HAP-1 (cell line): Measurements from ENCODE around the gene CALHM3.
A peak's percentile ranks its signal among the peaks of the same experiment; 100 is the strongest.

Experiments
- DNase-seq, 2 experiments: peaks; one replicate each; pipeline ENCODE4 v3.0.0-alpha.2; 2016 to 2020; ENCODE audit warnings: low spot score in 2 of 2
- H3K27me3 ChIP-seq: fragments of 250-450 bp; sonication (Bioruptor Pico); 2 replicates; pipeline ENCODE4 v1.5.1; 2020; ENCODE audit warnings: low read depth, mild to moderate bottlenecking, moderate library complexity
- H3K36me3 ChIP-seq: fragments of 250-450 bp; sonication (Bioruptor Pico); replicated peaks from 2 replicates; pipeline ENCODE4 v1.5.1; 2020; ENCODE audit warnings: mild to moderate bottlenecking
- H3K4me1 ChIP-seq: fragments of 250-450 bp; sonication (Bioruptor Pico); 2 replicates; pipeline ENCODE4 v1.5.1; 2020; ENCODE audit warnings: mild to moderate bottlenecking
- H3K4me3 ChIP-seq: fragments of 250-450 bp; sonication (Bioruptor Pico); 2 replicates; pipeline ENCODE4 v1.5.1; 2020; ENCODE audit warnings: mild to moderate bottlenecking, moderate library complexity
- H3K9me3 ChIP-seq: fragments of 250-450 bp; sonication (Bioruptor Pico); 2 replicates; pipeline ENCODE4 v1.5.1; 2020; ENCODE audit warnings: mild to moderate bottlenecking, moderate library complexity
- in situ Hi-C: fragments of 300-500 bp; cut with MboI; formaldehyde crosslinking; loops from 3 replicates; pipeline ENCODE4 v1.14.3; 2020; ENCODE audit warnings: low sequenced_read_pairs, inconsistent platforms, mixed read lengths

The CALHM3 gene

DNA sequence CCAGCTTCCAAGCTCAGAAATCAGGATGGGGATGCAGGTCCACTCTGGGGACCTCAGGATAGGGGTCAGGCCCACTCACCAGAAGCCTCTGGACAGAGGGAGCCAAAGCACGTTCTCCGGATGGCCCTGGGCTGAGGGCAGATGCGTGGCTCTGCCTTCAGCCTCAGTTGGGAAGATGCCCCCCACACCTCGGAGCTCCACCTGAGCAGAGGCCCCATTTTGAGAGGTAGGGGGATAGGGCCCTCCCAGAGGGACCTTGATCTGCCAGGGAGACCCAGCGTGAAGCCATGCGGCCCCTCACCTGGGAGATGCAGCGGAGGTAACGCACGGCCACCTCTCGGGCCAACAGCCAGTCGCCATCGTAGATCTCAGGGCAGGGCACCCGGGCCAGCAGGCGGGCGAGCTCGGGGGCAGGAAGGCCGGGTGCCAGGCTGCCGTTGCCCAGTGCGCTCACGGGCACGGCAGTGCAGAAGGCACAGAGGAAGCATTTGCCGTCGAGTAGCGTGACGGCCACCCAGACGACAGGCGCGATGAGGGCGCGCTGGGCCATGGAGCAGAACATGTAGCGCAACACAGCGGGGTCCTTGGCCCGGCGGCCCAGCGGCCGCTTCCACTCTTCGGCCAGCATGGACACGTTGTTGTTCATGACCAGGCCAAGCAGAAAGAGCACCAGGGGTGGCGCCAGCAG lies 21.0 kb downstream of the CALHM3 start:
- Histone ChIP-seq H3K4me3 (no peak overlapping the region), H3K9me3 (no peaks in the 10 kb centered on the region), H3K36me3 (no peaks in the 10 kb centered on the region), H3K27me3 (no peaks in the 10 kb centered on the region), H3K4me1 (no peaks in the 10 kb centered on the region)
- in situ Hi-C loops: no loop called here
- no peak for DNase-seq

DNA sequence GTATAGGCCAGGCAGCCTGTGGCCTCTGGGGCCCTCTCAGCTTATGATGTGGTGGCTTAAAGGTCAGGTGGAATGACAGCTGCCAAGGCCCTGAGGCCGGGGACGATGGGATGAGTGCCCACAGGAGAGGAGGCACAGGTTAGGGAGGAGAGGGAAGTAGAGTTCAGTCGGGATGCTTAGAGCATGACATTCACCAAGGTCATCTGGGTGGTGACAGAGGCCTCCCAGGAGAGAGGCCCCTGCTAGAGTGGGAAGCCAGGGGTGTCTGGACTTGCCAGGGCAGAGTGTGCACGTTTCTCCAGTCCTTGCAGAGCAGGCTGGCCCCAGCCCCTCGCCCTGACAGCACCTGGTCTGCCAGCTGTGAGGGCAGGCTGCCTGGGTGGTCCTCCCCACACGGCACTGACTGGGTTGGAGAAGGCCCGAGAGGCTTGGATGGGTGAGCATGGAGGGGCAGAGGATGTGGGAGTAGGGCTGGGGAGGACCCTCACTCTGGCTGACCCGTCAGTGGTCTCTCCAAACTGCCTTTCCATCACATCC lies 21.8 kb downstream of the CALHM3 start:
- no peak for DNase-seq
- no peaks in the 10 kb centered on the region for H3K27me3 ChIP-seq
- in situ Hi-C loops: no loop called here
- H3K36me3 ChIP-seq: no peaks in the 10 kb centered on the region
- no peaks in the 10 kb centered on the region; the same call in 1 of the 2 replicates for H3K4me1 ChIP-seq
- no peaks in the 10 kb centered on the region for H3K9me3 ChIP-seq
- H3K4me3 ChIP-seq: no peak overlapping the region

DNA sequence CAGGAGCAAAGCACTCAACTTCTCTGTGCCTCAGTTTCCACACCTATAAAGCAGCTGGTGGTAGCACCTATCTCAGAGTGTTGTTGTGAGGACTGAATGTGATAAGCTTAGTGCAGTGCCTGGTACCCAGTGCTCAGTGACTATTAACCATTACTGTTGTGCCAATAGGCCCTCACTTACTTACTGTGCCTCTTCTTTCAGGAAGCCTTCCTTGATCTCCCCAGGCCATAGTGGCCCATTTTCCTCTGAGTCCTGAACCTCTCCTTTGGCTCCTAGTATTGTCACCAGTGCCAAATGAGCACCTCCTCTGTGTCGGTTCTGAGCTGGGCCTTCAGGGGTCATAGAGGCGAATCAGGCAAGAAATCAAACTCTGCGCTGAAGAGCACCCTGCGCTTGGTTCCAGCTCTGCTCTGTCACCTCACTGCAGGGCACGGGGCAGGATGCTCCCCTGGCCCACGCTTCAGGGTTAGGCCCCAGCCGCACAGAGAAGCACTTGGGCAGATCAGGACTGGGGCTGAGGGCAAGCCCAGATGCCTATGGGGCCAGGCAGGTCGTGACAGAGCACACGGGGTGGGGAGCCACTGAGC lies 22.9 kb downstream of the CALHM3 start:
- no peak overlapping the region for H3K4me3 ChIP-seq
- no peaks in the 10 kb centered on the region for H3K9me3 ChIP-seq
- in situ Hi-C loops: no loop called here
- H3K4me1 ChIP-seq: peaks cover 2% of the 10 kb centered on the region
- H3K27me3 ChIP-seq: no peaks in the 10 kb centered on the region
- H3K36me3 ChIP-seq: no peaks in the 10 kb centered on the region
- no peak for DNase-seq

DNA sequence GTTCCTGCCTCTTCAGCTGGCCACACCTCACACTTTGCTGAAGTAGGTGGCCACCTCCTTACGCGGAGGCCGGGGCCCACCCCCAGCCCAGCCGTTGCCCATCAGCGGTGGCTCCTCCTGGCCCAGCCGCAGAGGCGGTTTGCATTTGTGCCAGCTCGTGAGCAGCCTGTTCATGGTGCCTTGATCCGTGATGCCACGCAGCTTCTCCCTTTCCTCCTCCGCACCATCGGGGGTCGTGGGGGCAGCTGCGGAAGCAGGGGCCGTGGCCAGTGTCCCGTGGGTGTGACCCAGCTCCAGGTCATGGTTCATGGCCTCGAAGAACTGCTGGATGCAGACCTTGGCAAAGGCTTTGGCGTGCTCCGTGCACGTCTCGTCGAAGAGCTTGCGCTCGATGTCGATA lies 23.8 kb downstream of the CALHM3 start:
- DNase-seq: no peak
- Histone ChIP-seq H3K36me3 (no peaks in the 10 kb centered on the region), H3K9me3 (no peaks in the 10 kb centered on the region), H3K27me3 (no peaks in the 10 kb centered on the region), H3K4me1 (peaks cover 6% of the 10 kb centered on the region), H3K4me3 (no peak overlapping the region)
- in situ Hi-C loops: no loop called here

DNA sequence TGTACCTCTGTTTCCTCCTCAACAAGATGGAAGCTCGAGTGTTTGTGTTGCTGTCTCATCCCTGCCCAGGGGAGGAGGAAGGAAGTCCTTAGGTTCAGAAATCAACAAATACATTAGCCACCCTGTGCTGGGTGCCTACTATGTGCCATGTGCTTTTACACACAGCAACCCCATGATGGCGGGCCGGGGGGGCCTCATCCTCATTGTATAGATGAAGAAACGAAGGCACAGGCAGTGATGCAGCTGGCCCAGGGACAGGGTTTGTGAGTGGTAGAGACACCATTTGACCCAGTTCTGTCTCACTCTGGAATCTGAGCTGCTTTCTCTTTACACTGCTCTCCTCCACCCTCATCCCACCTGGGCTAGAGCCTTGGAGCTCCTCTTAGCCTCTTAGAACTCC lies 25.0 kb downstream of the CALHM3 start:
- H3K4me1 ChIP-seq: peaks cover 6% of the 10 kb centered on the region
- in situ Hi-C loops: no loop called here

DNA sequence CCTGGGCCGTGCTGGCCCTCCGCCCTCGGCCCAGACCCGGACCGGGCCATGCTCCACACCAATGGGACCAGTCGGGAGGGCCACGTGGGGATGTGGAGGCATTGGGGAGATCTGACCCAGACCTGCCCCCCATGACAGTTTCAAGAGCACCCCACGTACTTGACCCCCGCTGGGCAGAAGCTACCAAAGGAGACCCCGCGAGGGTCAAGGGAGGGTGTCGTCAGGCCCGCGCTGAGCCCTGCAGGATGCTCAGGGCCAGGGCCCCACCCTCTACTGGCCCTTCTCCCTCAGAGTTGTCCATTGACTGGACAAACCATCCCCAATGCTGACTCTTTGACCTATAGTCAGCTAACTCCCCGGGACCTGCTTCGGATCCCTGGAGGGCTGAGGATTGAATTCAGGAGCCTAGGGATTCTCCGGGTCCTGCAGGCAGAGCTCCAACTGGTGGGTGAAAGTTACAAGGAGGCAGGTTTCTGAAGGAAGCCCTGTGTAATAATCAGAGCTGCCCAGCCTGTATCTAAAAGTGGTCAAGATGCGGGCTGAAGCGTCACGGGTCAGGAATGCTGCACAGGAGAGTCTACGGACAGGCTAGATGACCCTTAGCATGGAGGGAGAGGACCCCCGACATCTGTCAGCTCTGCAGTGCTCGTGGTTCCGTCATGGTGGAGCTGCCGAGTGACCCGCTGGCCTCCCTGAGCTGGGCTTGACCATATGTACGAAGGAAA lies 26.4 kb downstream of the CALHM3 start:
- in situ Hi-C loops: no loop called here
- Histone ChIP-seq H3K4me3 (peak overlapping the region; percentile 27), H3K4me1 (peaks cover 6% of the 10 kb centered on the region), H3K36me3 (no peaks in the 10 kb centered on the region; the same call in 1 of the 2 replicates), H3K9me3 (no peaks in the 10 kb centered on the region), H3K27me3 (no peaks in the 10 kb centered on the region)
- no peak for DNase-seq

More for the DNA sequence above, 25.0 kb downstream of the CALHM3 start:
- H3K4me3 ChIP-seq: no peak overlapping the region
- no peaks in the 10 kb centered on the region for H3K36me3 ChIP-seq
- no peak for DNase-seq
- H3K27me3 ChIP-seq: no peaks in the 10 kb centered on the region
- H3K9me3 ChIP-seq: no peaks in the 10 kb centered on the region

DNA sequence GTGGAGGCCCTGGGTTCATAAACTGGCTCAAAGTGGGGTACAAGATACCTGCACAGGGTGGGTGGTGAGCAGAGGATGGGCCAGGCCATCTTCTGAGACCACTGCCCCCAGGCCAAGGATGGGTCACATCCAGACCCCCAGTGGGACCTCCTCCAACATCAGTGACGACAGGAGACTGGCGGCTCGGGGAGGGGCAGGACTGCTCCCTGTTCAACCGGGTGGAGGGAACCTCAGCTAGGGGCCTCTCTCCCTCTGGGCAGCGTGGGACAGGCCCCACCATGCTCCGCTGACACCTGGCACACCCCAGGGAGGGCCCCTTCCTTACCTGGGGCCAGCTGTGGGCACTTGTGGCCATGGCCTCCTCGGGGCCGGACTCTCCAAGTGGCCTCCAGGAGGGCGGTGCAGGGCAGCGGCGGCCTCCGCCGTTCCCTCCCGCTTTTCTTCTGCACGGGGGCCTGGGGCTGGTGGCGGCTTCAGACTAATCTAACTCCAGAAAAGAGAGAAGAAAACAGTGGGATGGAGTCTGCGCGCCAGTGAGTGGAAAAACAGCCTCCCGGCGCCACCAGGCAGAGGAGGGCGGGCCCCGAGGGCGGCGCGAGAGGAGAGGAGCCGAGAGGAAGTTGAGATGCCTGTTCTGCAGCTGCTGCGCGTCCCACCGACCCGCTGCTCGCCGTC lies 27.1 kb downstream of the CALHM3 start, which contains the start of gene CALHM2:
TSS of gene CALHM2 (minus strand) at position 540 of the 675 bp plus-strand sequence. CDS start 2,429 bp downstream, outside the sequence.
- in situ Hi-C loops: no loop called here
- peaks cover 6% of the 10 kb centered on the region for H3K4me1 ChIP-seq
- peaks cover 5% of the 10 kb centered on the region for H3K36me3 ChIP-seq
- no peaks in the 10 kb centered on the region for H3K9me3 ChIP-seq
- peak in 1 of 2 experiments; percentile 70 for DNase-seq
- peak within 1 kb of the TSS; percentile 27 for H3K4me3 ChIP-seq
- H3K27me3 ChIP-seq: no peaks in the 10 kb centered on the region

DNA sequence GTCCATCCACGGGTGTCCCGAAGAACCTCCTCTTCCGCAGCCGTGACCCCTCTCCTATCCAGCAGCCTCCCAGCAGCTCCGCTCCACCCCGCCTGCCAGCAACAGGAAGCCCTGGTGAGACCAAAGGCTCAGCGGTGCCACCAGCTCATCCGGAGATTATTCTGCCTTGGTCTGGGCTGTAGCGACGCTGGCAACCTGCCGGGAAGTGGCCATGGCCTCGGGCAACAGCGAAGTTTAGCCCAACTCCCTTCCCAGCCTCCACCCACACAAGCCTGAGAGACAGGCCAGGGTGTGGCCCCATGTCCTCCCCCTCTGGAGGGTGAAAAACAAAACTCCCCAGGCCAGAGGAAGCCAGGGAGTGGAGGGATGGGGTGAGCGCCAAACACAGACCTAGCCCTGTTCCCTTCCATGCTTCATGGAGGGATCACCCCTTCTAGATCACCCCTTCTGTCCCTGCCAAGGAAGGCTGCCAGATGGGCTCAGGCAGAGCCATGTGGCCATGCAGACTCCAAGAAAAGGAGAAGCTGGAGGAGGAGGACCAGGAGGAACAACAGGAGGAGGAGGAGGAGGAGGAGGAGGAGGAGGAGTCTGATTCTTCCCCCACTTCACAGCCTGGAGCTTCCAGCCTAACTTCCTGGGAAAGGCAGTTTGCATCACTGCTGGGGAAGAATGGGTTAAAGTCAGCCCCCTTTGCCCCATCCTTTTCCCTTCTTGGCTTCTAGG lies 27.8 kb downstream of the CALHM3 start:
- in situ Hi-C loops: no loop called here
- Histone ChIP-seq H3K9me3 (no peaks in the 10 kb centered on the region), H3K4me3 (peak overlapping the region; percentile 27), H3K27me3 (no peaks in the 10 kb centered on the region), H3K4me1 (peaks cover 6% of the 10 kb centered on the region), H3K36me3 (peaks cover 12% of the 10 kb centered on the region)
- peak in 1 of 2 experiments; percentile 66 for DNase-seq

DNA sequence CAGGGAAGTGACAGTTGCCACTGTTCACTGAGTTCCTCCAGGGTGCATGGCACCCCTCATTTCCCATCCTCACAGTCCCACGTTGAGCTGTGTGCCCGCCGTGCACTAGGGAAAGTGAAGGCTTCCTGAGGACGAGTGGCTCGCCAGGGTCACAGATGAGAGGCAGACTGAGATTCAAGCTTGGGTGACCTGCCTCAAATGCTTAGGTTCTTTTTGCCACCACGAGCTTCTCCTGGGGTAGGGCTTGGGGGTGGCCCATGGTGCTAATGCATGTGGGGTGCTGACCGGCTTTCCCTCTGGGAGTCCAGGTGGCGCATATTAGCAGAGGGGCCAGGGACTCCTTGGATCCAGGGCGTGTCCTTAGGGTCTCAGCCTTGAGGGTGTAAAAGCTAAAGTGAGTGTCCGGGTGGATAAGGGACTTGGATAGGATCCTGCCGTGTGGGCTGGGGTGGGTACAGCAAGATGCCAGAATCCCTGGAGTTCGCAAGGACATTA lies 28.8 kb downstream of the CALHM3 start:
- DNase-seq: no peak
- H3K36me3 ChIP-seq: peaks cover 22% of the 10 kb centered on the region
- H3K4me3 ChIP-seq: no peak overlapping the region
- peaks cover 6% of the 10 kb centered on the region for H3K4me1 ChIP-seq
- H3K27me3 ChIP-seq: no peaks in the 10 kb centered on the region
- in situ Hi-C loops: no loop called here
- no peaks in the 10 kb centered on the region for H3K9me3 ChIP-seq

DNA sequence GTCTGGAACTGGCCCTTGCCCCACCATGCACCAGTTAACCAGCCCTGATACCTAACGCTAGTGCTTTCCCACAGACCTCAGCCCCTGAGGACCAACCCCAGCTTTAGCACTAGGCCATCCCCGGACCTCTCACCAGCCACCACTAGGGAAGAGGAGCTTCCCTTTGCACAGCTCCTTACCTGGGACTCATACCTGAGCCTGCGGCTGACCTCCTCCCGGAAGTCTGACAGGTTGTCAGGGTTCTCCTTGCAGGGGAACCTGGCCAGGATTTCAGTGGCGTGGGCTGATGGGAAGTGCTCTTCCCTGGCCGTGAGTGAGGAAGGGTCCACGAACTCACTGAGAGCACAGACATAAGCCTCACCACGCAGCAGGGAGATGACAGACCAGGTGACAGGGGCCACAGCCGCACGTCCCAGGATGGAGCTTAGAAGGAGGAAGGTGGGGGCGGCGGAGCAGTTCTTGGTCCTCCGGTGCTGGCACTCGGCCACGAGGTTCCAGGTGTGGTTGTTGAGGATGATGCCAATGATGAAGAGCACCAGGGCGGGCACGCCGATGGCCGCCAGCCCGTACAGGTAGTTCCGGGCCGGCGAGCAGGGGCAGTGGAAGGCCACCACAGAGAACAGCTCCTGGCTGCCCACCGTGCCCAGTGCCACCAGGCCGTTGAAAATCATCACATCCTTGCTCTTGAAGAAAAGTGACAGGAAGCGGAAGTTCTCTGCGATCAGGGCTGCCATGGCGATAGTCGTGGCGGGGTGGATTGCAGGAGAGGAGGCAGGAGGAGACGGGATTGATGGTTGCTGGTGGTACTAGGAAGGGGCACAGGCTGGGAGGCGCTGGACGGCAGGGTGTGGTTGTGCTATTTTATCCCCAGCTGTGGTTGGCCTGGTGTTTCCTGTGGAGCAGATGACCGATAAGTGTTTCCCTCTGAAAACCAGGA lies 29.6 kb downstream of the CALHM3 start:
- Histone ChIP-seq H3K27me3 (no peaks in the 10 kb centered on the region), H3K9me3 (no peaks in the 10 kb centered on the region), H3K4me3 (no peak overlapping the region), H3K4me1 (peaks cover 6% of the 10 kb centered on the region), H3K36me3 (peaks cover 30% of the 10 kb centered on the region)
- DNase-seq: no peak
- in situ Hi-C loops: no loop called here

DNA sequence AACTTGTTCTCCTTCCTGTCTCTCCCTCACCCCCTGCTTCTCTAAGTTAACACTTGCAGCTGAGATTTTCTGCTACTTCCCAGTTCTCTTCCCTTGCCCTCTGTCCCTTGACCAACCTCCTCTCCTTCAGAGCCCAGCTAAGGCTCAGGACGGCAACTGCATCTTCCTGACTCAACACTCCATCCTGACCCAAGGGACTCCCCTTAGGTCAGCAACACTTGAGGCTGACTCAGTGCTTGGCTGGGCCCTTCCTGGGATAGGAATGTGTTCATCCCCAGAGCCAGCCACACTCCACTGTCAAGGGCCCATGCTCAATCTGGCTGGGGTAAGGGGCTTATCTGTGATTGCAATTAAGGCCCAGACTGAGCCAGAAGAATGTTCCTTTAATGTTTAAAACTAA lies 30.3 kb downstream of the CALHM3 start:
- H3K4me3 ChIP-seq: no peak overlapping the region
- peaks cover 37% of the 10 kb centered on the region for H3K36me3 ChIP-seq
- H3K27me3 ChIP-seq: no peaks in the 10 kb centered on the region
- in situ Hi-C loops: no loop called here
- H3K4me1 ChIP-seq: peaks cover 6% of the 10 kb centered on the region
- H3K9me3 ChIP-seq: no peaks in the 10 kb centered on the region
- DNase-seq: no peak

DNA sequence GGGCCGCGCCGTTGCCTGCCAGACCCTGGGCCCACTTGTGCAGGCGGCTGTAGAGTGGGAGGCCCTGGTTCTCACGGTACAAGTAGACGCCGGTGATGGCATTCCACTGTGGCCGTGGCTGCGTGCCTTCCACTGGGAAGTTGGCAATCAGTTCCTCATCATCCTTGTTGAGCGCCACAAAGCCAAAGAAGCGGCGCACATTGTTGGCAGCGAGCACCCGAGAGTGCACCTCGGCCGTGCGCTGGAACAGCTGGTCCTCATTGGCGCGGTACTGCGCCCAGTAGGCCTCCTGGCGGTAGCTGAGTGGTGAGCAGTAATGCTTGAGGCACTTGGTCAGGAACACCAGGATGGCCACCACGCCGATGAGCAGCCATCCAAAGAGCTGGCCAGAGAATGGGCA lies 31.9 kb downstream of the CALHM3 start:
- Histone ChIP-seq H3K9me3 (no peaks in the 10 kb centered on the region), H3K36me3 (peaks cover 53% of the 10 kb centered on the region), H3K27me3 (no peaks in the 10 kb centered on the region), H3K4me3 (no peak overlapping the region), H3K4me1 (peaks cover 6% of the 10 kb centered on the region)
- DNase-seq: no peak
- in situ Hi-C loops: no loop called here
